ENCODE data around the gene SRP9.
A peak's percentile ranks its signal among the peaks of the same experiment; 100 is the strongest.
"Not testable (repeated sequence)": the region's sequence is repeated elsewhere in the genome, so short reads cannot be mapped to it uniquely, and the experiment has no call there.

Gene SRP9

DNA sequence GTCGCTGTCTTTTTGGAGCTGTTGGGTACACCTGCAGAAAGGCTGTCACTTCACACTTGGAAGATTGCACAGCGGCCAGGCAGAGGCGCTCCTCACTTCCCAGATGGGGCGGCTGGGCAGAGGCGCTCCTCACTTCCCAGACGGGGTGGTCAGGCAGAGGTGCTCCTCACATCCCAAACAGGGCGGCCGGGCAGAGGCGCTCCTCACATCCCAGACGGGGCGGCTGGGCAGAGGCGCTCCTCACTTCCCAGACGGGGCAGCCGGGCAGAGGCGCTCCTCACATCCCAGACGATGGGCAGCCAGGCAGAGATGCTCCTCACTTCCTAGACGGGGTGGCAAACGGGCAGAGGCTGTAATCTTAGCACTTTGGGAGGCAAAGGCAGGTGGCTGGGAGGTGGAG lies 18.5 kb downstream of the SRP9 start:
- peaks cover 0 to 14% (median 4%) of the 10 kb centered on the region in 5 donors for H3K36me3 ChIP-seq (ENCODE audit: control insufficient read depth in 5 of 5, insufficient read depth in 5 of 5, low read length in 5 of 5)
- not testable (repeated sequence) for H3K9ac ChIP-seq (ENCODE audit: low read length in 5 of 5); H3K4me1 ChIP-seq (ENCODE audit: control insufficient read depth in 5 of 5, insufficient read depth in 5 of 5, low read length in 5 of 5); H3K27me3 ChIP-seq (ENCODE audit: control insufficient read depth in 5 of 5, insufficient read depth in 4 of 5, low read length in 5 of 5); H3K27ac ChIP-seq (ENCODE audit: low read depth, low read length); H3K4me3 ChIP-seq (ENCODE audit: low read depth in 1 of 5, low read length in 5 of 5); H3K9me3 ChIP-seq (ENCODE audit: control insufficient read depth in 5 of 5, low read length in 5 of 5)

DNA sequence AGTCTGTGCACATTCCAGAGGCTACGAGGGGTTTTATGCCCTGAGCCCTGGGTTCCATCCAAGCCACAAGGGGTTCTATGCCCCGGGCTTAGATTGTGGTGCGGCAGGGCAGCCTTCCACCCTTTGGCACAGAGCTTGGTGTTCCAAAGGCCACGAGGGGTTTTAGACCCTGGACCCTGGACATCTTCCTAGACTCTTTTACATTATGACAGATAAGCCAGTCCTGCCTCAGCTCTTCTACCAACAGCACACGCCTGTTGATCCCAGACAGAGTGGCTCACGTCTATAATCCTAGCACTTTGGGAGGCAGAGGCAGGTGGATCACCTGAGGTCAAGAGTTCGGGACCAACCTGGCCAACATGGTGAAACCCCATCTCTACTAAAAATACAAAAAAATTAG lies 23.5 kb downstream of the SRP9 start:
- H3K27ac ChIP-seq (ENCODE audit: low read depth, low read length); H3K9me3 ChIP-seq (ENCODE audit: control insufficient read depth in 5 of 5, low read length in 5 of 5): not testable (repeated sequence)

DNA sequence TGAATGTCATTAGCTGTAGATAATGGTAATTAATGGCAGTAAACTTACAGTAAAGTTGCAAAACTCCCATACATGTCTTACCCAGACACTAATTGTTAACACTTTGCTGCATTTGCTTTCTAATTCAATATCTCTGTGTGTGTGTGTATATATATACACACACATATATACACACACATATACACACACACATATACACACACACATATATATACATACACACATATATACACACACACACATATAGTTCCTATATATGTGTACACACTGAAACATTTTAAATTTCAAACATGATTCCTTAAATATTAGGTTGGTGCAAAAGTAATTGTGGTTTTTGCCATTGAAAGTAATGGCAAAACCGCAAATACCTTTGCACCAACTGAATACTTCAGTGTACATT lies 28.6 kb downstream of the SRP9 start:
- no peaks in the 10 kb centered on the region for H3K36me3 ChIP-seq (ENCODE audit: control insufficient read depth in 5 of 5, insufficient read depth in 5 of 5, low read length in 5 of 5)
- no peak overlapping the region for H3K27ac ChIP-seq (ENCODE audit: low read depth, low read length)
- no peak overlapping the region for H3K9ac ChIP-seq (ENCODE audit: low read length in 5 of 5)
- H3K27me3 ChIP-seq (ENCODE audit: control insufficient read depth in 5 of 5, insufficient read depth in 4 of 5, low read length in 5 of 5): no peaks in the 10 kb centered on the region
- no peak overlapping the region for H3K4me3 ChIP-seq (ENCODE audit: low read depth in 1 of 5, low read length in 5 of 5)
- no peaks in the 10 kb centered on the region for H3K9me3 ChIP-seq (ENCODE audit: control insufficient read depth in 5 of 5, low read length in 5 of 5)
- H3K4me1 ChIP-seq (ENCODE audit: control insufficient read depth in 5 of 5, insufficient read depth in 5 of 5, low read length in 5 of 5): peaks cover 0 to 15% (median 11%) of the 10 kb centered on the region in 5 donors

More for the DNA sequence above, 23.5 kb downstream of the SRP9 start:
- not testable (repeated sequence) for H3K36me3 ChIP-seq (ENCODE audit: control insufficient read depth in 5 of 5, insufficient read depth in 5 of 5, low read length in 5 of 5); H3K27me3 ChIP-seq (ENCODE audit: control insufficient read depth in 5 of 5, insufficient read depth in 4 of 5, low read length in 5 of 5); H3K4me1 ChIP-seq (ENCODE audit: control insufficient read depth in 5 of 5, insufficient read depth in 5 of 5, low read length in 5 of 5); H3K4me3 ChIP-seq (ENCODE audit: low read depth in 1 of 5, low read length in 5 of 5); H3K9ac ChIP-seq (ENCODE audit: low read length in 5 of 5)

DNA sequence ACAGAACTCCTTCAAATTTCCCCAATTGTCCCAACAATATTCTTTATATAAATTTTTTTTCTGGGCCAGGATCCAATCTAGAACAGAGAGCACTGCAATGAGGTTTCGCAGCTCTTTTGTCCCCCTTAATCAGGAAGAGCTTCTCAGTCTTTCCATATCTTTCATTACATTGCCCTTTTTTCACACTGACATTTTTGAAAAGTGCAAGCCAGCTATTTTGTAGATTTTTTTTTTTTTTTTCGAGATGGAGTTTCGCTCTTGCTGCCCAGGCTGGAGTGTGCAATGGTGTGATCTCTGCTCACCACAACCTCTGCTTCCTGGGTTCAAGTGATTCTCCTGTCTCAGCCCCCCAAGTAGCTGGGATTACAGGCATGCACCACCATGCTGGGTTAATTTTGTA lies 29.1 kb downstream of the SRP9 start:
- not testable (repeated sequence) for H3K27ac ChIP-seq (ENCODE audit: low read depth, low read length); H3K27me3 ChIP-seq (ENCODE audit: control insufficient read depth in 5 of 5, insufficient read depth in 4 of 5, low read length in 5 of 5); H3K4me3 ChIP-seq (ENCODE audit: low read depth in 1 of 5, low read length in 5 of 5); H3K9me3 ChIP-seq (ENCODE audit: control insufficient read depth in 5 of 5, low read length in 5 of 5); H3K36me3 ChIP-seq (ENCODE audit: control insufficient read depth in 5 of 5, insufficient read depth in 5 of 5, low read length in 5 of 5); H3K9ac ChIP-seq (ENCODE audit: low read length in 5 of 5)
- peaks cover 0 to 20% (median 15%) of the 10 kb centered on the region in 5 donors for H3K4me1 ChIP-seq (ENCODE audit: control insufficient read depth in 5 of 5, insufficient read depth in 5 of 5, low read length in 5 of 5)

GRCh38 chr1:225808136-225808535 lies 30.5 kb downstream of the SRP9 start:
- H3K9ac ChIP-seq (ENCODE audit: low read length in 5 of 5): no peak overlapping the region
- no peaks in the 10 kb centered on the region for H3K27me3 ChIP-seq (ENCODE audit: control insufficient read depth in 5 of 5, insufficient read depth in 4 of 5, low read length in 5 of 5)
- H3K36me3 ChIP-seq (ENCODE audit: control insufficient read depth in 5 of 5, insufficient read depth in 5 of 5, low read length in 5 of 5): peaks cover 0 to 5% (median 2%) of the 10 kb centered on the region in 5 donors
- H3K4me3 ChIP-seq (ENCODE audit: low read depth in 1 of 5, low read length in 5 of 5): no peak overlapping the region
- no peaks in the 10 kb centered on the region for H3K9me3 ChIP-seq (ENCODE audit: control insufficient read depth in 5 of 5, low read length in 5 of 5)
- H3K27ac ChIP-seq (ENCODE audit: low read depth, low read length): no peak overlapping the region
- peaks cover 14 to 34% (median 29%) of the 10 kb centered on the region in 5 donors for H3K4me1 ChIP-seq (ENCODE audit: control insufficient read depth in 5 of 5, insufficient read depth in 5 of 5, low read length in 5 of 5)

GRCh38 chr1:225809842-225810578 lies 32.4 kb downstream of the SRP9 start, which contains the start of gene EPHX1:
Gene EPHX1 (plus strand): TSS chr1:225810124. CDS start chr1:225828730, 18,606 bp downstream.
- H3K27ac ChIP-seq (ENCODE audit: low read depth, low read length): peak within 1 kb of the TSS; percentile 91
- peaks cover 0 to 5% (median 2%) of the 10 kb centered on the region in 5 donors for H3K36me3 ChIP-seq (ENCODE audit: control insufficient read depth in 5 of 5, insufficient read depth in 5 of 5, low read length in 5 of 5)
- H3K4me3 ChIP-seq (ENCODE audit: low read depth in 1 of 5, low read length in 5 of 5): peak within 1 kb of the TSS; percentile 75 to 85 (median 82)
- no peaks in the 10 kb centered on the region for H3K27me3 ChIP-seq (ENCODE audit: control insufficient read depth in 5 of 5, insufficient read depth in 4 of 5, low read length in 5 of 5)
- H3K9ac ChIP-seq (ENCODE audit: low read length in 5 of 5): peak within 1 kb of the TSS in 4 of 5 donors; percentile 63 to 83 (median 75)
- H3K9me3 ChIP-seq (ENCODE audit: control insufficient read depth in 5 of 5, low read length in 5 of 5): no peaks in the 10 kb centered on the region
- peaks cover 28 to 52% (median 47%) of the 10 kb centered on the region in 5 donors for H3K4me1 ChIP-seq (ENCODE audit: control insufficient read depth in 5 of 5, insufficient read depth in 5 of 5, low read length in 5 of 5)

- Histone ChIP-seq H3K4me1 (ENCODE audit: control insufficient read depth in 5 of 5, insufficient read depth in 5 of 5, low read length in 5 of 5) (peaks cover 31 to 61% (median 55%) of the 10 kb centered on the region in 5 donors), H3K27ac (ENCODE audit: low read depth, low read length) (peak overlapping the region; percentile 91), H3K4me3 (ENCODE audit: low read depth in 1 of 5, low read length in 5 of 5) (peak overlapping the region; percentile 75 to 85 (median 82)), H3K9ac (ENCODE audit: low read length in 5 of 5) (peak overlapping the region; percentile 26 to 83 (median 72))
- not testable (repeated sequence) for H3K9me3 ChIP-seq (ENCODE audit: control insufficient read depth in 5 of 5, low read length in 5 of 5); H3K27me3 ChIP-seq (ENCODE audit: control insufficient read depth in 5 of 5, insufficient read depth in 4 of 5, low read length in 5 of 5); H3K36me3 ChIP-seq (ENCODE audit: control insufficient read depth in 5 of 5, insufficient read depth in 5 of 5, low read length in 5 of 5)
Observed at GRCh38 chr1:225810579-225811538, 33.2 kb downstream of the SRP9 start.

- Histone ChIP-seq H3K27ac (ENCODE audit: low read depth, low read length) (peak overlapping the region; percentile 91), H3K4me3 (ENCODE audit: low read depth in 1 of 5, low read length in 5 of 5) (peak overlapping the region; percentile 75 to 85 (median 82)), H3K9me3 (ENCODE audit: control insufficient read depth in 5 of 5, low read length in 5 of 5) (no peaks in the 10 kb centered on the region), H3K27me3 (ENCODE audit: control insufficient read depth in 5 of 5, insufficient read depth in 4 of 5, low read length in 5 of 5) (no peaks in the 10 kb centered on the region), H3K9ac (ENCODE audit: low read length in 5 of 5) (peak overlapping the region; percentile 63 to 83 (median 71)), H3K4me1 (ENCODE audit: control insufficient read depth in 5 of 5, insufficient read depth in 5 of 5, low read length in 5 of 5) (peaks cover 37 to 71% (median 65%) of the 10 kb centered on the region in 5 donors), H3K36me3 (ENCODE audit: control insufficient read depth in 5 of 5, insufficient read depth in 5 of 5, low read length in 5 of 5) (peaks cover 0 to 9% (median 2%) of the 10 kb centered on the region in 5 donors)
Observed at GRCh38 chr1:225811622-225812487, 34.2 kb downstream of the SRP9 start.

DNA sequence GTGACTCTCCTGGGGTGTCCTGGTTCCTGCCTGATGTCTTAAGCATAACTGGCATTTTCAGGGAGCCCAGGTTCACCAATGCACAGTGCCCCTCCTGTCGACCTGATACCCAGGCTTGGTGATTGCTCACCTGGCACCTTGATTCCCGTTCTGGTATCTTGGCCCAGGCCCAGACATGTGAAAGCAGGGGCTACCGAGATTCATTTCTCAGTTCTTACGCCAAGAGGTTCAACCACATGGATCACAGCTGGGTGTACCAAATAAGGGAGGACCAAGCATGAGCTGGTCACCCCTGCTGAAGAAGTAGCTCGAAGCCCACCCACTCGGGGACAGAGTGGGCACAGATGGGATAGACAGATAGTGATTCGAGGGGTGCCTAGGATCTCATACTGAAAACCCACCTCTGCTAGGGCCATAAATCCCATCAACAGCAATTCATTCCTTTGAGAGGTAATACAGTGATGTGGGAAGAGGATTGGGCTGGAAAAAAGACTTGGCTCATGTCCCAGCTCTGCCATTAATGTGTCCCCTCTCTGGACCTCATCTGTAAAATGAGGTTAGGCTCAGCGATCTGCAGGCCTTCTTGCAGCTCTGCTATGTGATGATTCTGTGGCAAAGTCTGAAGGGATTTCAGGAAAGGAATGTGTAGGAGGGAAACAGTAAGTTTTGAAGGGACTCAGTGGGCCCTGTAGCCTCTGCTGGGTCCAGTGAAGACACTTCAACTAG lies 35.0 kb downstream of the SRP9 start:
- peak overlapping the region; percentile 91 for H3K27ac ChIP-seq (ENCODE audit: low read depth, low read length)
- H3K9ac ChIP-seq (ENCODE audit: low read length in 5 of 5): peak overlapping the region in 4 of 5 donors; percentile 6 to 71 (median 38)
- H3K9me3 ChIP-seq (ENCODE audit: control insufficient read depth in 5 of 5, low read length in 5 of 5): no peaks in the 10 kb centered on the region
- peak overlapping the region in 4 of 5 donors; percentile 80 to 85 (median 82) for H3K4me3 ChIP-seq (ENCODE audit: low read depth in 1 of 5, low read length in 5 of 5)
- peaks cover 45 to 79% (median 72%) of the 10 kb centered on the region in 5 donors for H3K4me1 ChIP-seq (ENCODE audit: control insufficient read depth in 5 of 5, insufficient read depth in 5 of 5, low read length in 5 of 5)
- peaks cover 0 to 3% (median 0%) of the 10 kb centered on the region in 5 donors for H3K27me3 ChIP-seq (ENCODE audit: control insufficient read depth in 5 of 5, insufficient read depth in 4 of 5, low read length in 5 of 5)
- H3K36me3 ChIP-seq (ENCODE audit: control insufficient read depth in 5 of 5, insufficient read depth in 5 of 5, low read length in 5 of 5): peaks cover 0 to 9% (median 2%) of the 10 kb centered on the region in 5 donors
